Stomach (tissue), 4 donors: Measurements from ENCODE around the gene IGSF9B.

Experiments used
- EP300 ChIP-seq: sonication (generic); formaldehyde crosslinking; IDR thresholded peaks from one replicate; pipeline ENCODE4 v1.6.1; 2017; ENCODE audit warnings: antibody characterized with exemption
- POLR2AphosphoS5 ChIP-seq, 3 donors: sonication (generic); formaldehyde crosslinking; IDR thresholded peaks; one replicate each; pipeline ENCODE4 v1.6.1; 2016; ENCODE audit warnings: antibody characterized with exemption in 3 of 3

DNA sequence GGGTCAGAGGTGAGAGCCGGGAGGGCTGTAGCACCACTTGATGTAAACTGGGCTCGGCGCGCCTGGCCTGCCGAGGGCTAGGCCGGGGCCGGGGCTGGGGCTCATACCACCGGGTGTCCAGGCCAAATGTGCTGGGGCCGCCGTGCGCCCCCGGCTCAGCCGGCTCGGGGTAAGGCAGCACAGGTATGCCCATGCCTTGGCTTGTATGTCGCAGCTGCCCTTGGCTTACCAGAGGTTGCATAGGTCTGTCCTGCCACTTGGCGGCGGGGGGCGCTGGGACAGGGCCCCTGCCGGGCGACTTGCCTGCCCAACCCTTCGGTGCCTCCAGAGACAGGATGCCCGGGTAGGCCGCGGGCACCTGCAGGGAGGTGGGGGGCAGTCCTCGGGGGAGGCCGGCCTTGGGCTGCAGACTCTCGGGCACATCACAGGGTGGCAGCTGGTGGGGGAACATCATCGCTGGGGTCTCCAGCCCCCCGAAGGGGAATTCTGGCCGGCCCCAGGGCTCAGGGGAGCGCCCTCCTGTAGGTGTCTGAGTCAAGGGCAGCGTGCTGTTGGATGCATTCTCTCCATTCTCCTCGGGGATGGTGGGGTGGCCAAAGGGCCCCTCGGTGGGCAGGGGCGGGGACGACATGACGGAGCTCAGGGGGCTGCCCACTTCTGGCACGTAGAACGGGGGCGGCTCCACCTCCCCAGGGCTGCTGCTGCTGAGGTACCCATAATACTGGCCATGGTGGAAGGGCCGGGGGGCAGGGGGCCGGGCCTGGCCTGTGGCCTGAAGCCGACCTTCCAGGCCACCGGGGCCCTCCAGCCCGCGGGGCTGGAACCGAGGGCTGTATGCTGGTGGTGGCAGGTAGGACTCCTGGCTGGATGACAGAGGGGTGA lies 36.4 kb downstream of the IGSF9B start:
- TF ChIP-seq POLR2AphosphoS5 (IDR thresholded peaks at IDR 0.05) (no peak), EP300 (no peak)
